CD4-positive, alpha-beta T cell (primary cell): ENCODE results near the gene CXCL5. TPM values are rescaled to one million over a fixed set of nuclear protein-coding genes. Genes with fewer than 3 reads are reported as not detected.

Experiments
- ATAC-seq: fragments of 200-7000 bp; cut with Tn5 transposase; one replicate; pipeline ENCODE4 v1.10.0; 2022; ENCODE audit warnings: mild to moderate bottlenecking; ENCODE audit not compliant: poor library complexity
- CTCF ChIA-PET: fragments of 350-600 bp; sonication (Branson Sonifier 250); formaldehyde crosslinking; loops from one replicate; lab custom pipeline; 2021; ENCODE audit warnings: antibody characterized with exemption, inconsistent platforms; lab: Charles Lee
- POLR2A ChIA-PET: fragments of 350-600 bp; sonication (Branson Sonifier 250); formaldehyde crosslinking; loops from one replicate; lab custom pipeline; 2021; ENCODE audit warnings: antibody characterized with exemption, inconsistent platforms; lab: Charles Lee
- DNase-seq, 14 experiments: peaks; one replicate each; pipeline ENCODE4 v3.0.0-alpha.2; 2013 to 2020; ENCODE audit warnings: mixed read lengths in 2 of 14
- H3K27ac ChIP-seq, 2 donors: one replicate each; pipeline versions ENCODE4 v1.5.1 to v1.7.0; 2013; ENCODE audit warnings: low read length in 2 of 2, low read depth in 1 of 2, mild to moderate bottlenecking in 1 of 2
- H3K27me3 ChIP-seq, 2 experiments: 1 replicate in 1 of 2; 2 replicates in 1 of 2; pipeline versions ENCODE4 v1.6.1 to v1.7.0; 2013; ENCODE audit warnings: low read length in 2 of 2, control low read depth in 1 of 2, mild to moderate bottlenecking in 1 of 2, moderate library complexity in 1 of 2; ENCODE audit not compliant: insufficient read depth in 2 of 2, control insufficient read depth in 1 of 2
- H3K36me3 ChIP-seq: one replicate; pipeline ENCODE4 v1.6.1; 2013; ENCODE audit warnings: low read length, control low read depth; ENCODE audit not compliant: insufficient read depth
- H3K4me1 ChIP-seq: one replicate; pipeline ENCODE4 v1.6.1; 2013; ENCODE audit warnings: low read length, control low read depth; ENCODE audit not compliant: insufficient read depth
- H3K4me3 ChIP-seq: one replicate; pipeline ENCODE4 v1.5.1; 2013; ENCODE audit warnings: mild to moderate bottlenecking, low read length, moderate library complexity
- H3K9me3 ChIP-seq, 2 experiments: 1 replicate in 1 of 2; 2 replicates in 1 of 2; pipeline versions ENCODE4 v1.6.1 to v1.7.0; 2013; ENCODE audit warnings: low read length in 2 of 2, mild to moderate bottlenecking in 2 of 2, control low read depth in 1 of 2, moderate library complexity in 1 of 2; ENCODE audit not compliant: control insufficient read depth in 1 of 2, insufficient read depth in 1 of 2
- H3K27ac Mint-ChIP-seq: one replicate; pipeline ENCODE4 v1.8.0; 2020; ENCODE audit warnings: mixed read lengths
- H3K27me3 Mint-ChIP-seq: one replicate; pipeline ENCODE4 v1.8.0; 2021; ENCODE audit warnings: mixed read lengths
- H3K36me3 Mint-ChIP-seq: one replicate; pipeline ENCODE4 v1.8.0; 2021; ENCODE audit warnings: low read depth, mixed read lengths
- H3K4me1 Mint-ChIP-seq: one replicate; pipeline ENCODE4 v1.8.0; 2021; ENCODE audit warnings: low read depth, mixed read lengths
- H3K4me3 Mint-ChIP-seq: one replicate; pipeline ENCODE4 v1.8.0; 2020; ENCODE audit warnings: mild to moderate bottlenecking, mixed read lengths
- H3K9me3 Mint-ChIP-seq: one replicate; pipeline ENCODE4 v1.8.0; 2020; ENCODE audit warnings: mixed read lengths
- intact Hi-C, 2 experiments: fragments of 100-400 bp; cut with DNase I in 1 of 2; cut with micrococcal nuclease in 1 of 2; formaldehyde crosslinking; loops; one replicate each; pipeline versions ENCODE4 v1.15.1 to v1.9.0; 2023 to 2025; cut with DNase I, micrococcal nuclease
- polyA plus RNA-seq, 2 donors: library from polyadenylated mRNA; unstranded; fragments of 120-200 nt; gene quantifications; one replicate each; pipeline ENCODE4 v1.2.1, GENCODE V29; 2013
- total RNA-seq, 174 experiments: library from RNA in 2 of 174; stranded (reverse) in 2 of 174; gene quantifications; one replicate each; pipeline ENCODE4 v1.2.3 and lab custom pipeline; 2021 to 2026
- TF ChIP-seq, protein P1 (sequence below): fragments of 200-600 bp; IDR thresholded peaks from one replicate; pipeline ENCODE4 v1.8.0; 2022; ENCODE audit warnings: antibody characterized with exemption, mild to moderate bottlenecking

CXCL5 gene
- total RNA-seq (not detected), total RNA-seq (lab: John Stamatoyannopoulos, UW) (0 to 0.55 (median 0) reads per million in 172 experiments)
- polyA plus RNA-seq (2013, experiment 1 of 2): 0.13 TPM
- polyA plus RNA-seq (2013, experiment 2 of 2): 0.42 TPM

DNA sequence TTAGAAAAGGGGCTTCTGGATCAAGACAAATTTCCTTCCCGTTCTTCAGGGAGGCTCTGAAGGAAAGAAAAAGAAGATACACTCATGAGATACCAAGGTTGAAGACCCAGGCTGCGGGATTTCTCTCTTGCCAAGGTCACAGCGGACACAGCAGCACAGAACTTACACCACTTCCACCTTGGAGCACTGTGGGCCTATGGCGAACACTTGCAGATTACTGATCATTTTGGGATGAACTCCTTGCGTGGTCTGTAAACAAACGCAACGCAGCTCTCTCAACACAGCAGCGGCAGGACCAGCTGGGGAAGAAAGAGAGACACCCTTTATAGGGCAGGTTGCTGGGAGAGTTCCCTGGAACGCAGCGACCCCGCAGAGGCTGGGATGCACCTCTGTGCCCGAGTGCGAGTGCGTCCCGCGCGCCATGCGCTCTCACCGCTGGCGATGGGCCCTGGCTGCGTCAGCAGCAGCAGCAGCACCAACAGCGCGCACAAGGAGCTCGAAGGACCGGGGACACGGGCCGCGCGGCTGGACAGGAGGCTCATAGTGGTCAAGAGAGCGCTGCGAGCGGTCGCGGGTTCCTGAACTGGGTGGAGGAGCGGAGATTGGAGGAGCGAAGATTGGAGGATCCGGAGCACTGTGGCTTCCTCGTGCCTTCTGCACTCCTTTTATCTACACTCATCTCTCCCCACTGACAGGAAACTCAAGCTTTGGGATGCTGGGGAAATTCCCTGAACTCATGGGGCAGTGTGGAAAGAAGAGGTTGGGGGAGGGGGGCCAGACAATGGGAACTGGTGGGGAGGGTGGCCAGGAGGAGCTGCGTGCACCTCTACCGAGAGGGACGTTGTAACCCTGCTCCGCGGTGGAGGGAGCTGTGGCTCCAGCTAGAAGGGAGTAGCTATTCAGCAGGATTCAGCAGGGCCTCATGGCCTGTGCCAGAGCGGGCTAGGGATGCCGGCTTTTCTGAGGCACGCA is at the start of gene CXCL5:
Gene CXCL5, minus strand, starts transcription at position 638 of the 972 bp plus-strand sequence. Its CDS starts 96 bp downstream, at position 542.
- TF ChIP-seq, protein P1, sequence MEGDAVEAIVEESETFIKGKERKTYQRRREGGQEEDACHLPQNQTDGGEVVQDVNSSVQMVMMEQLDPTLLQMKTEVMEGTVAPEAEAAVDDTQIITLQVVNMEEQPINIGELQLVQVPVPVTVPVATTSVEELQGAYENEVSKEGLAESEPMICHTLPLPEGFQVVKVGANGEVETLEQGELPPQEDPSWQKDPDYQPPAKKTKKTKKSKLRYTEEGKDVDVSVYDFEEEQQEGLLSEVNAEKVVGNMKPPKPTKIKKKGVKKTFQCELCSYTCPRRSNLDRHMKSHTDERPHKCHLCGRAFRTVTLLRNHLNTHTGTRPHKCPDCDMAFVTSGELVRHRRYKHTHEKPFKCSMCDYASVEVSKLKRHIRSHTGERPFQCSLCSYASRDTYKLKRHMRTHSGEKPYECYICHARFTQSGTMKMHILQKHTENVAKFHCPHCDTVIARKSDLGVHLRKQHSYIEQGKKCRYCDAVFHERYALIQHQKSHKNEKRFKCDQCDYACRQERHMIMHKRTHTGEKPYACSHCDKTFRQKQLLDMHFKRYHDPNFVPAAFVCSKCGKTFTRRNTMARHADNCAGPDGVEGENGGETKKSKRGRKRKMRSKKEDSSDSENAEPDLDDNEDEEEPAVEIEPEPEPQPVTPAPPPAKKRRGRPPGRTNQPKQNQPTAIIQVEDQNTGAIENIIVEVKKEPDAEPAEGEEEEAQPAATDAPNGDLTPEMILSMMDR: no peak
- Histone ChIP-seq H3K4me1 (no peaks in the 10 kb centered on the region), H3K4me3 (no peak within 1 kb of the TSS), H3K36me3 (no peaks in the 10 kb centered on the region), H3K27me3 (no peaks in the 10 kb centered on the region), H3K27ac (no peak within 1 kb of the TSS), H3K9me3 (peaks cover 0 to 9% of the 10 kb centered on the region in 2 experiments)
- no peaks in the 10 kb centered on the region for H3K4me1 Mint-ChIP-seq
- H3K4me3 Mint-ChIP-seq: no peak within 1 kb of the TSS
- no peak within 1 kb of the TSS for H3K27ac Mint-ChIP-seq
- DNase-seq: no peak
- H3K36me3 Mint-ChIP-seq: no peaks in the 10 kb centered on the region
- ATAC-seq: no peak
- peaks cover 27% of the 10 kb centered on the region for H3K27me3 Mint-ChIP-seq
- POLR2A ChIA-PET: no interaction called here
- intact Hi-C loops: no loop called here
- H3K9me3 Mint-ChIP-seq: no peaks in the 10 kb centered on the region
- CTCF ChIA-PET: no interaction called here

- TF ChIP-seq, protein P1: no peak
- peaks cover 11% of the 10 kb centered on the region for H3K27me3 Mint-ChIP-seq
- H3K27ac Mint-ChIP-seq: no peak overlapping the region
- no peak overlapping the region for H3K4me3 Mint-ChIP-seq
- ATAC-seq (no peak), DNase-seq (no peak)
- Histone ChIP-seq H3K27ac (no peak overlapping the region), H3K36me3 (no peaks in the 10 kb centered on the region), H3K4me1 (no peaks in the 10 kb centered on the region), H3K4me3 (no peak overlapping the region), H3K9me3 (no peaks in the 10 kb centered on the region), H3K27me3 (peaks cover 0 to 5% of the 10 kb centered on the region in 2 experiments)
- POLR2A ChIA-PET: no interaction called here
- H3K9me3 Mint-ChIP-seq: peaks cover 14% of the 10 kb centered on the region
- no peaks in the 10 kb centered on the region for H3K4me1 Mint-ChIP-seq
- intact Hi-C loops: no loop called here
- CTCF ChIA-PET: no interaction called here
- no peaks in the 10 kb centered on the region for H3K36me3 Mint-ChIP-seq
Measured at GRCh38 chr4:74047152-74047551, 48.7 kb upstream of the CXCL5 start.

DNA sequence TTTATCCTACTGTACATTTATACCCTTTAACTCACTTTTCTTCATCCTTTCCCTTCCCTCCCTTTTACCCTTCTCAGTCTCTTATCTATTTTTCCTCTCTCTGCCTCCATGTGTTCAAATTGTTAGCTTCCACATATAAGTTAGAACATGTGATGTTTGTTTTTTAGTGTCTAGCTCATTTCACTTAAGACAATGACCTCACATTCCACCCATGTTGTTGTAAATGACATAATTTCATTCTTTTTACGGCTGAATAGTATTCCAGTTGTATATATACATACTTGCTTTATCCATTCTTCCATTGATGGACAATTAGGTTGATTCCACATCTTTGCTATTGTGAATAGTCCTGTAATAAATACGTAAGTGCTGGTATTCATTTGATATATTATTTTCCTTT is 47.3 kb upstream of the CXCL5 start:
- no peaks in the 10 kb centered on the region for H3K36me3 Mint-ChIP-seq
- ChIA-PET CTCF (no interaction called here), POLR2A (no interaction called here)
- H3K4me3 ChIP-seq: no peak overlapping the region
- H3K4me3 Mint-ChIP-seq: no peak overlapping the region
- H3K27me3 Mint-ChIP-seq: peaks cover 24% of the 10 kb centered on the region
- TF ChIP-seq, protein P1: no peak
- peaks cover 11% of the 10 kb centered on the region for H3K9me3 Mint-ChIP-seq
- no peaks in the 10 kb centered on the region for H3K4me1 Mint-ChIP-seq
- H3K36me3 ChIP-seq: no peaks in the 10 kb centered on the region
- H3K27ac ChIP-seq: no peak overlapping the region
- DNase-seq (no peak), ATAC-seq (no peak)
- intact Hi-C loops: no loop called here
- H3K9me3 ChIP-seq: no peaks in the 10 kb centered on the region
- no peak overlapping the region for H3K27ac Mint-ChIP-seq
- H3K4me1 ChIP-seq: no peaks in the 10 kb centered on the region
- peaks cover 0 to 5% of the 10 kb centered on the region in 2 experiments for H3K27me3 ChIP-seq
